NOMO-1 treated with dmso at 0.1 percent for 144 hours (cell line): ENCODE results near the gene GLIPR2.

Source experiments
- DNase-seq: peaks from one replicate; lab custom pipeline; 2025; ENCODE audit not compliant: unreplicated experiment; lab: John Stamatoyannopoulos, UW

Gene GLIPR2

DNA sequence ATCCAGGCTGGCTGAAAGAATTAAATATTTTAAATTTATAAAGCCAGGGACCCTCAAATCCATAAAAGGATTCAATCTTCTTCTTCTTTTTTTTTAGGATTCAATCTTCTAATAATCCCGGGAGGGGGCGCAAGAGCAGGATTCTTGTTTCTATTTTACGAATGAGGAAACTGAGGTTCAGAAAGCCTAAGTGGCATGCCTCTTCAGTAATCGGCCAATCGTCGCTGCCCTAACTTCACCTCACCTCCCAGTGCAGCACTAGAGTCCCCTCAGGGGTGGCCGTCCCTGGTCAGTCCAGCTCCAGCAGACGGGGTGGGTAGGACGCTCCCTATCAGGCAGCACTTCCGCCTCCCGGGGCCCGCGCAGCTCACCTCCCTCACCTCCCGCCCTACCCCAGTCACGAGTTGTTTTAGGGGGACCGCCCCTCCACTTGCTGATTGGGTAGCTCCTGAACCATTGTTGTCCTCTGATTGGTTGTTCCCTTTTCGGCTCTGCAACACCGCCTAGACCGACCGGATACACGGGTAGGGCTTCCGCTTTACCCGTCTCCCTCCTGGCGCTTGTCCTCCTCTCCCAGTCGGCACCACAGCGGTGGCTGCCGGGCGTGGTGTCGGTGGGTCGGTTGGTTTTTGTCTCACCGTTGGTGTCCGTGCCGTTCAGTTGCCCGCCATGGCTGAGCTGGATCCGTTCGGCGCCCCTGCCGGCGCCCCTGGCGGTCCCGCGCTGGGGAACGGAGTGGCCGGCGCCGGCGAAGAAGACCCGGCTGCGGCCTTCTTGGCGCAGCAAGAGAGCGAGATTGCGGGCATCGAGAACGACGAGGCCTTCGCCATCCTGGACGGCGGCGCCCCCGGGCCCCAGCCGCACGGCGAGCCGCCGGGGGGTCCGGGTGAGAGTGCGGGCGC is 54.1 kb downstream of the GLIPR2 start, which contains the start of gene CLTA:
TSS of gene CLTA (plus strand) at position 534 of the 902 bp plus-strand sequence. CDS start at position 670, 136 bp downstream.
- peak; percentile 100 for DNase-seq

DNA sequence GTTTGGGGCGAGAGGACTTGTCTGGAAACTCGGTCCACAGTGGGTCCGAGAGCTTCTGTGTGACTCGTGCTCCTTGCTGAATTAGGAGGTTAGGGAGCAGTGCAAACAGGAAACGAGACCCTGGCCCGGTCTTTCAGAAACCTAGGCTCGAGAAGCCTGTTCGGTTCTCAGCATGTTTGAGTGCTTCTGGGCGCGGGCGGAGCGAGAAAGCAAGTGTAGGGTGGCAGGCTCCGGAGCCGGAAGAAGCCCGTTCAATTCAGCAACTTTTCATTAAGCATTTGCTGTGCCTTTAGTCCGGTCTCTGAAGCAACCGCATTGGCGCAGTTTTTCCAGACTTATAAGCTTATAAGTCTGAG is 54.7 kb downstream of the GLIPR2 start:
- DNase-seq, result peak; percentile 36

DNA sequence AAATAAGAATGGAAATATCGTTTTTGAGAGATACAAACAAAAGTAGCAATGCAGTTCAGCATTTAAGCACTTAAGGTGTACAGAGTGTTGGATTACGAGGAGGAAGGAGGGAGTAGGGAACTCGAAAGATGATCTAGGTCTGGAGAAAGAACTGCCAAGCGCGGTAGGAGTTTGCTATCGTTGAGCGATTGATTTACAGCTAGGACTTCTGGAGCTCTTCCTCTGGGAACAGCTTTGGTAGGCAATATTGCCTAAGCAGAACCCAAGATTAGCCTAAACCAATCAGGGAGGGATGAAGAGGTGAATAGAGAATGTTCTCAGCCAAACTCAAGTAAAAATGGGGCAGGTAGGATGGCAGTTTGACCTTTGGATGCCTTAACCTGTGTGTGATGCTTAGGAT is 55.2 kb downstream of the GLIPR2 start:
- no peak for DNase-seq

DNA sequence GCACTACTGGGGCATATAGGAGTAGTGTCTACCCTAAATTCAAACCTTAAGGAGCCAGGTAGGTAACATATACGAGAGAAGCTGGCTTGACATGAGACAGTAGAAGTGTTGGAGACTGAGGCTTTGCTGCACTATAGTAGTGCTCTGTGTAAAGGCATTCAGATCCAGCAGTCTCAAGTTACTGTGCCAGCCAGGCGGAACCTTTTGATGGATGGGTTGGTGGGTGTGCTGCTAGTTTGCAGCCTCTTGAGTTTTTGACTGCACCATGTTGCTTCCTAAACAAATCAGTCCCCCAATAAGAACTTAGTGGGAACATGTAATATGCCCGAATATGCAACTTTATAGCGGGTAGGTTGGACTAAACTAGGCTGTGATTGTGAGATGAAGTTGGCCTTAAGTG is 55.7 kb downstream of the GLIPR2 start:
- no peak for DNase-seq

DNA sequence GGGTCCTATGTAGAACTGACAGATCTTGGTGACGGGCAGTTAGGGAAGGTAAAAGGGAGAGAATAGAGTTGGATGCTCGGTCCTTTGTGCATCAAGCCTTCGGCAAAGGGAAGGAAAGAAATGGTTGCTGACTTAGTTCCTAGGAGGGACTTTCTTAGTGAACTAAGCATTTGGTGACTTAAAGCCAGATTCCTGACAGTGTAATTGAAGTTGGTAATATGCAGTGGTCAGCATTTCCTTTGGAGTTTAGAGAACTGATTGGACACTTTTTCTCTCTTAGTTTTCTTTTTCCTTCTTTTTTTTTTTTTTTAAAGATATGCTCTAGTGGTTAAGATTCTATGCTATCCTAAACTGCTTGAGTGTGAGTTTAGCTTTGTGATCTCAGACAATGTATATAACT is 56.5 kb downstream of the GLIPR2 start:
- no peak for DNase-seq

DNA sequence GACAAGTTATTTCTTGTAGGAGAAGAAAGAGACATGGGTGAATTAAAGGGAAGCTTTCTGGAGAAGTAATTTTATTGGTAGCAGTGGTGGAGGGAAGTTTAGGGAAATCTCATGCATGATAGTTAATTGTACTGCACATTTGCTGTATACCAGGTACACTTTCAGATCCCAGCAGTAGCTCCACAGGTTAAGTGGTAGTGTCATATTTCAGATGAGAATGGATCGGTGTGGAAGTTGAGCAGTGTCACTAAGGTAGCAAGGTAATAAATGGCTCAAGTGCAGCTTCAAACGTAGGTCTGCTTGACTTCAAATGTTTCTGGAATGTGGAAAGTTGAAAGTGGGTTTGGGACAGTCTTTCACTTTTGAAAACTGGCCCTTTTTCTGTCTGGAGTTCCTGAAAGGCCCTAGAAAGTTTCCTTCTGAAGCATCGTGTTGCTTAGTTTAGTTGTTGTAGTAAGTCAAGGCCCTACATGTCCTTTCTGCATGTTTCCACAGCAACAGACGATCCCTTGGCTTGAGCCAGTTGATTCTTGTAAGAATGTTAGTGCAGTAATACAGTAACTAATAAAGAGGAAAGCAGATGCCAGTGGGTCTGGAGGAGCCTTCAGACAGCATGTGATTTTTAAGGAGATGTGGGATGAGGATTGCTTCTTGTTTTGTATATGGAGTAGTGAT is 57.9 kb downstream of the GLIPR2 start:
- DNase-seq, result no peak

DNA sequence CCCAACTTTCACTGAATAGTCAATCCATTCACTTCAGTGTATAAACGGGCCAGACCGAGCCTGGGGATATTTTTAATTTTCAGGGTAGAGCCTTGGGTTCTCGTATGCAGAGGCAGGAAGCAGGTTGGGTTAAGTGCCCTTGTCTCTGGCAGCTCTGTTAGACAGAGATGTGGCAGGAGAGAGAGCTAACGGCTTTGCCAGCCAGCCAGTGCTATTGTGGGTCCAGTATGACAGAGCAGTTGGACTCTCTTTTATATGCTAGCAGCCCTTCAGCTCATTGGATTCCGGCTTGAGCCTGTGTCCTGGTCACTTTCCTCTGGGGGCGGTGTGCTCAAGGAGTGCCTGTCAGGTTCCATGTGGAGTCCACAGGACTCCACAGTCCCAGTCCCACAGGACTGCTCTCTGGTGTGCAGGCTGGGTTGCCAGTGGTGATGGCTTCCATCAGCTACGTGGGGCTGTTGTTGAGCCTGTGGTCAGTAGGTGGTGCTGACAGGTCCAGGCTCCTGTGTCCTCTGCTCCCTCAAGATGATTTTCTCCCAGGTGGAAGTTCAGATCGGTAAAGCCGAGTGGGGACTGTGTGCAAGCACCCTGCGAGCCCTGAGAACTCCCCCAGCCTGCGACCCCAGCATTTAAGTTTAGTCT is 68.5 kb downstream of the GLIPR2 start:
- no peak for DNase-seq

DNA sequence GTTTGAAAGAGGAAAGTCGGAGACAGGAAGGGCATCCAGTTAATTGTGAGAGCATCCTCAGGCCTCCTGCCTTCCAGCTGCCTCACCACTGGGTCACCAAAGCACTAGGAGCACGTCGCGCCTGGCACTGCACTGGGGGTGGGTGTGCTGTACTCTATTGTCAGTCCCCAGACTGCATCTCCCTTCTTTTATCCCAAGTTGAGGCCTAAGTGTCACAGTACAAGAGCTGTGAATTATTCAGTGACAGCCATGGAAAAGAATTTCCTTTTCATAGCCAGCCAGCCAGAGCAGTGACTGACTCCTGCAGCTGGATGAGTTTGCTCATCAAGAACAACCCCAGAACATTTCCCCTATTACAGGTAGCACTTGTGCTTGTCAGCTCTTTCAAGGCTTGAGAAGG is 70.5 kb downstream of the GLIPR2 start:
- DNase-seq, result no peak

DNA sequence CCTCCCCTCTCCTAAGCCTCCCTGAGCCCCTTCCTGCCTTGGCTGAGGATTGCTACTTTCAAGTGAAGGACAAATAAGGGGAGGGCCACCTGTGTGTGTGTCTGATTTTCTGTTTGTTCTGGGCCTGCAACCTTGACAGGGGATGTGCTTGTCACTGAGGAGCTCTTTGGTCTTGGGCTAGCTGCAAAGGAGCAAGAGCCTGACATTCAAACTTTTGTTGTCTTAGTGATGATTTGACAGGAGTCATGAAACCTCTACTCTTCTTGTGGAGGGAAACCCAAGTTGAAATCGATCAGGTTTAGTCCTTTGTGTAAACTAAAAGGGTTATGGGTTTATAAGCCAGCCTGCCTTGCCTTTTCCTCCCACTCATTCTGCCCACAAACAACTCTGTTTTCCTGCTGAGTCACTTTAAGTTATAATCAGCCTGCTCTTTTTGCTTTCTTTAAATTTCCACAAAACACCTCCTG is 71.0 kb downstream of the GLIPR2 start:
- no peak for DNase-seq

DNA sequence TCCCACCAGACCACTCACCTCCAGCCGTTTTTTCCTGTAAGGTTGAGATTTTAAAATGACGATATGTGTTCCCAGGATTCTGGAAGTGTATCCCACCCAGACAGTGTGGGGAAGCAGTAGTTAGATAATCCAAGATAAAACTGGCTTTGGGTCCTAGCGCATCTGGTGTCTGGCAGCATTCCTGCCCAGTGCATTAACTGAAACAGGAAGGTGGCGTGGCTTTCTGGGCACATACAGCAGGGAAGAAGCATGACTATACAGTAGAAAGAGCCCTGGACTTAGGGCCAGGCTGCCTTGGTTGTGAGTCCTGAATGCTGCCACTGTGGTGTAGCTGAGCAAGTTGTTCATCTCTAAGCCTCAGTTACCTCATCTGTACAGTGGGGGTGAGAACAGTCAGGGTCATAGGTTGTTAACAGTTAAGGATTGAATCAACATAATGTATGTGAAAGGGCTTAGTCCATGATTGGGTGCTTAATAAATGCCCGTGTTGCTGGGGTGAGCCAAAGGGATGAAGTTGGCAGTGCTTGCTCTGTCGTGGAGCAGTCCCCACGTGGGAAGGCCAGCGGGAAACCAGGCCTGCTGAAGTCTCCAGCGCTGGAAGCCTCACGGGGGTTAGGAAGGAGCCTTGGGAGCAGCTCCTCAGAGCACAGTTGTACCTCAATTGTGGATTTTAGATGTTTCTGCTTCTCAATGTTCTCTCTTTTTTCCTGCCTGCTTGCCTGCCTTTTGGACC is 72.2 kb downstream of the GLIPR2 start:
- DNase-seq, result no peak

DNA sequence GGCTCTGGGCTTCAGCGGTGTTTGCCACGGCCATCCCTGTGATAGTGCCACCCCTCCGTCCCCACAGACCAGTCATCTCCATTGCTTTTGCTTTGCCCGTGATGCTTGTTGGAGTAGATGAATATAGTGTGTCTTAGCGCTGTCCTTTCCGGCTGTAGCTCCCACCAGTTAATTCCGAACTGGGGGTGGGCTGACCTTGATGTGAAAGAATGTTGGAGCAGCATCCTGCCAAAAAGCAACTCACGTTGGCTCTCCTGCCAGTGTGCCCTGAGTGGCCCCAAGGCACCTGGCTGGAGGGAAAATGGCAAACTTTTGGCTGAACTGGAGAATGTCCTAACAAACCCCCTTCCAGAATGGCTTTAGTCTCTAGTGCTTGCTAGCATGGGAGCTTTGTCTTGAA is 74.2 kb downstream of the GLIPR2 start:
- DNase-seq, result no peak

DNA sequence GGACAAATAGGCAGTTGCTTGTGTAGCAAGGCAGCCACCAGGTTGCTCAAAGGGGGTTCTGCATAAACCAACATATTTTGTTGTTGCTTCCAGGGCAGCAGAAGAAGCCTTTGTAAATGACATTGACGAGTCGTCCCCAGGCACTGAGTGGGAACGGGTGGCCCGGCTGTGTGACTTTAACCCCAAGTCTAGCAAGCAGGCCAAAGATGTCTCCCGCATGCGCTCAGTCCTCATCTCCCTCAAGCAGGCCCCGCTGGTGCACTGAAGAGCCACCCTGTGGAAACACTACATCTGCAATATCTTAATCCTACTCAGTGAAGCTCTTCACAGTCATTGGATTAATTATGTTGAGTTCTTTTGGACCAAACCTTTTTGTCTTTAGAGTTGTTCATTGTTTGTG is 75.0 kb downstream of the GLIPR2 start:
- DNase-seq, result no peak

DNA sequence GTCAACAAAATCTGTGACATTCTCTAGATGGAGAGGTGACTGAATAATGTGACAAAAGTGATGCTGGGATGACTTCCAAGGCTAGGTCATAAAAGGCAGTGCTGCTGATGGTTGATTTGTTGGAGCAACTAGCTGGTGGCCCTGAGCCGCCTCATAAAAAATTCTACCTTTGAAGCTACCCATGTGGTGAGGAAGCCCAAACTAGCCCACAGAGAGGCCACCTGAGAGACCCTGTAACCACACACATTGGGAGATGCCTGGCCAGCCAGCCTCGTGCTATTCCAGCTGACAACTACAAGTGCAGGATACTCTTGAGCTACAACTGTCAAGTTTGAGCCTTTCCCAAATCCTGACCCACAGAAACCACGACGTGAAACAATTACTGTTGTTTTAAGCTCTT is 76.9 kb downstream of the GLIPR2 start:
- DNase-seq, result no peak
